RCC 7860 (cell line): ENCODE results near the gene MYOM1.
"Not testable (repeated sequence)": the region's sequence is repeated elsewhere in the genome, so short reads cannot be mapped to it uniquely, and the experiment has no call there.

Experiments
- DNase-seq: peaks from one replicate; pipeline ENCODE4 v3.0.0-alpha.2; 2015; ENCODE audit warnings: low spot score
- FAIRE-seq: peaks from 2 replicates; lab custom pipeline; 2012; peaks lifted over from hg19 to GRCh38; lab: Jason Lieb, UNC

MYOM1 gene

DNA sequence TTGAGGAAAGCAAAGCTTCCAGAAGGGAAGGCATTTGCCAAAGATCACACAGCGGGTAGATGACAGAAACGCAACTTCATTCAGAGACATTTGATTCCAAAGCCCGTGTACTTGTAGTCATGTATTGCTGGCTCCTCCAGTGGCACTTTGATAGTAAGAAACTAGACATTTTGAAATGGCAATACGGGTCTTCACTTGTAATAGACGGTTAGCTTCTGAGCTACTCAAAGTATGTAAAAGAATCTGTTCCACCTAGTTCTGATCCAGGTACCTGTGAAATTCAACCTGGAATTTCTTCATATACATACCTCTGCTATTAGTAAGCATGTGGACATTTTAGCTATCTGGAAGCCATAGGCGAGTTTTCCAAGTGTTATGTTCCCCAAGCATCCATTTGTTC, 1.7 kb upstream of the MYOM1 start:
- FAIRE-seq, result no peak
- no peak for DNase-seq

DNA sequence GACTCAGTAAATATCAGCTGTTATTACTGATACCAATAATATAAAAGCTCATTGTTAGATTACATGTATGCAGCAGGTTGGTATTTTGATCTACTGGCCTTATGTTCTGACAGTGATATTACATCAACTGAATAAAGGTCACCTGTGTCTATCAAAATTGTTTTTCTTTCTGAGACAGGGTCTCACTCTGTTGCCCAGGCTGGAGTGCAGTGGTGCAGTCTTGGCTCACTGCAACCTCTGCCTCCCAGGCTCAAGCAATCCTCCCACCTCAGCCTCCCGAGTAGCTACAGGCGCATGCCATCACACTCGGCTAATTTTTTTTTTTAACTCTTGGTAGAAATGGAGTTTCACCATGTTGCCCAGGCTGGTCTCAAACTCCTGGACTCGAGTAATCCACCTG, 1.1 kb upstream of the MYOM1 start:
- not testable (repeated sequence) for FAIRE-seq, DNase-seq

GRCh38 chr18:3219241-3219630, 532 bp downstream of the MYOM1 start:
- FAIRE-seq (no peak), DNase-seq (no peak)

- DNase-seq (no peak), FAIRE-seq (no peak)
These were observed 949 bp downstream of the MYOM1 start for GRCh38 chr18:3218819-3219218.

GRCh38 chr18:3217948-3218647, 1.7 kb downstream of the MYOM1 start:
- DNase-seq, result no peak
- no peak for FAIRE-seq

DNA sequence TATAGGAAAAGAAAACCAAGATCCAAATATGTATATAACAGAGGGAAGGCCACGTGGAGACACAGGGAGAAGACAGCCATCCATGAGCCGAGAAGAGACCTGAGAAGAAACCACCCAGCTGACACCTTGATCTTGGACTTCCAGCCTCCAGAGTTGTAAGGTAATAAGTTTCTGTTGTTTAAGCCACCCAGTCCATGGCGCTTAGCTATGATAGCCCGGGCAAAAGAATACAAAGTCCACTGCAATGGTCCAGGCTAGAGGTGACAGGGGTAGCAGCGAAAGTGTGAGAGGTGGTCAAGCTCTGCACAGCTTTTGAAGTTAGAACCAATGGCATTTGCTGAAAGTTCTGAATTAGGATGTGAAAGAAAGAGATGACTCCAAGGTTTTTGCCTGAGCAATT, 2.8 kb downstream of the MYOM1 start:
- FAIRE-seq (no peak), DNase-seq (no peak)

GRCh38 chr18:3214855-3215637, 4.7 kb downstream of the MYOM1 start:
- no peak for FAIRE-seq

GRCh38 chr18:3213300-3214059, 6.3 kb downstream of the MYOM1 start:
- DNase-seq (no peak), FAIRE-seq (no peak)

More at GRCh38 chr18:3214855-3215637, 4.7 kb downstream of the MYOM1 start:
- DNase-seq, result no peak

- FAIRE-seq, result no peak
- no peak for DNase-seq
These were observed 7.1 kb downstream of the MYOM1 start for GRCh38 chr18:3212657-3213056.

DNA sequence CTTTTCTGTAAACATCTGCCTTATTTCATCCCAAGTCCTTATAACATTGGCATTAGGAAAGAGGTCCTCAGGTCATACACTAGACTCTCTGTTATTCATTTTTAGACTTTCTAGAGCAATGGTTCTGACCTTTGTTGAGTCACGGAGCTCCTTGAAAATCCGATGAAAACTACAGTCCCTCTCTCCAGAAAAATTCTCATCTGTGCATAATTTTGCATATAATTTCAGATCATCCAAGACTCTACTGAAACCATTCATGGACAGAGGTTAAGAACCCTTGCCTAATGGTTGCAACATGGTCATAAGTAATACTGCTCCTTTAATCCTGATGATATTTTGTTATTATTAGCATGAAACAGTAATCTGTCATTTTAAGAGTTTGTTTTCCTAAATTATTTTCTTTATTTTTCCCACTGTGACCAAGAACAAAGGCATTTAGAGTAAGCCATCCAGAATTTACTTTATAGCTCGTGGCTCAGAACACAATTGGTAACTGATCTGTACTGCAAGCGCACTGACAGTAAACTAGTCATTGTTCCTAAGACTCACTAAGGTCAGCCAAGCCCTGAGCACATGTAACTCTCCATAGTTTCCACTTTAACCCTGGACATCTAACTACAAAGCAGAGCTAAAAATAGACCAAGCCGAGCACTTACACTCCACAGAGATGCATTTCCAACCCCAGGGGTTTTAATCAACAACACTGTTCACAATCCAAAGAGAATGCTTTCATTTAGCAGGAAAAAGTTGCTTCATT, 8.4 kb downstream of the MYOM1 start:
- no peak for FAIRE-seq
- no peak for DNase-seq

DNA sequence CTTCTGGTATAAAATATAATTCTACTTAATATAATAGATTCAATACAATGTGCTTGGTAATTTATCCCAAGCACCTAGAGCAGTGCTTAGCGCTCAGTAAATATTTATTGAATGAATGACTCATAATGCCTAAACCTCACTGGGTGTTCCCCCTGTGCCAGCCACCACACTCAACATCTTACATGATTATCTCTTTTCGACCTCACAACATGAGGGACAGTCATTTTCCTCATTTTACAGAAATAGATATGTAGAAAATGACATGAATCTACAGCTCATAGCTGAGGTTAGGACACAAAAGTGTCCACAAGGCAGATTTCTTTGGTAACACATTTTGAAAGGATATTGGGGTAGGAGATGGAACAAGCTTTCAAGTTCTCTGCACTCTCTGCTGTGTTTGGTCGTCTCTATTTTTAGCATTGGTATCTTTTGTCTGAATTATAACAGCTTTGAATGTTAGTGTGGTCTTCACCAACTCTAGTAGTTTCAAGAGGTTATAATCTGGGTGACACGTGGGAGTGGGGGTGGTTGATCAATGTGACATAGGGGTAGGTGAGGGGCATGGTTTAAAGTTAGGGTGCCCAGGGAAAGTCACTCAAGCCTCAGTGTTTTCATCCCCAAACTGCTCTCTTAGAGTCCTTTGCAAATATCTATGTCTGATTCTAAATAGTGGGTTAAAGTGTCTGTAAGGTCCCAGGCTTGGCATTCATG, 9.8 kb downstream of the MYOM1 start:
- DNase-seq, result no peak

DNA sequence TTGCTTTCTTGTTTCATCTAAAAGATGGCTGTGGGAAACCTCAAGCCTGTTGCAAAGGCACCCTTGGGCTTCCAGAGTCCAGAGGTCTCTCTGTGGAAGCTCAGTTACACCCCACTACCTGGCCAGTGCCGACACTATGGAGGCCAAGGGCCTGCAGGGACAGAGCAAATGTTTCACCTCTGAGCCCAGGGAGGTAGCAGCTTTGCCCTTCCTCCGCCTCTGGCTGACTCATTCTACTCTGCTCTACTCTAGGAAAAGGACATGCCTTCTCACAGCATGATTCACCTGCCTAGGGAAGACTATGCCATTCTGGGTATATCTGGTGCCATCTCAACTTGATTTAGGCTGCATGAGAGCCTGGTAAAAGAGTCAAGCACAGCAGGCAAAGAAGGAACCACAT, 12.2 kb downstream of the MYOM1 start:
- DNase-seq, result peak; percentile 32
- FAIRE-seq, result no peak

More for the DNA sequence above, 9.8 kb downstream of the MYOM1 start:
- no peak for FAIRE-seq

DNA sequence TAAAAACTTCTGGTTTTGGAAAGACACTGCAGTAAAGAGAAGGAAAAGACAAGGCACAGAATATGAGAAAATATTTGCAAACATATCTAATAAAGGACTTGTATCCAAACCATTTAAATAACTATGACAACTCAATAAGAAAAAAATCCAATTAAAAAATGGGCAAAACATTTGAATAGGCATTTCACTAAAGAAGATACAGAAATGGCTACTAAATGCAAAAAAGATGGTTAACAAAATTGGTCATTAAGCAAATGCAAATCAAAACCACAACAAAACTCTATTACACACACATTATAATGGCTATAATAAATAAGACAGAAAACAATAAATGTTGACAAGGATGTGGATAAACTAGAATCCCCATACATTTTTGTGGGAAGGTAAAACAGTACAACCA, 14.5 kb downstream of the MYOM1 start:
- FAIRE-seq (no peak), DNase-seq (no peak)

- no peak for DNase-seq
- FAIRE-seq, result no peak
These were observed 19.7 kb downstream of the MYOM1 start for GRCh38 chr18:3199942-3200645.

- not testable (repeated sequence) for DNase-seq, FAIRE-seq
These were observed 21.4 kb downstream of the MYOM1 start for GRCh38 chr18:3198260-3198860.

GRCh38 chr18:3194947-3195612, 24.7 kb downstream of the MYOM1 start:
- FAIRE-seq (no peak), DNase-seq (no peak)

DNA sequence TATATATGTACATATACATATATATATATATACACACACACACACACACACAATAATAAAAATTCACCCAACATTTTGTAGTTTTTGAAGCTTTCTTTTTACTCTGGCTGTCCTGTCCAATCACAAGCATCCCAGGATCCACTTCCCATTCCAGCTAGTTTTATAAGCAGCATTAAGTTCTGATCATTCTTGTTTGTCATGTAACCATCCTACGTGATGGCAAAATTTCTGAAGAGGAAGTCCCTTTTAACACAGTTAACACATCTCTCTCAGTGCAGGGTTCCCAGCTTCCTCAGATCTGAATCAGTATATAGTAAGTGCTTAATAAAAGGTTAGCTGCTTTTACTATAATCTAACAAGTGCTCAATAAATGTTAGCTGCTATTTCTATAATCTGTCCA, 26.4 kb downstream of the MYOM1 start:
- DNase-seq (no peak), FAIRE-seq (no peak)

DNA sequence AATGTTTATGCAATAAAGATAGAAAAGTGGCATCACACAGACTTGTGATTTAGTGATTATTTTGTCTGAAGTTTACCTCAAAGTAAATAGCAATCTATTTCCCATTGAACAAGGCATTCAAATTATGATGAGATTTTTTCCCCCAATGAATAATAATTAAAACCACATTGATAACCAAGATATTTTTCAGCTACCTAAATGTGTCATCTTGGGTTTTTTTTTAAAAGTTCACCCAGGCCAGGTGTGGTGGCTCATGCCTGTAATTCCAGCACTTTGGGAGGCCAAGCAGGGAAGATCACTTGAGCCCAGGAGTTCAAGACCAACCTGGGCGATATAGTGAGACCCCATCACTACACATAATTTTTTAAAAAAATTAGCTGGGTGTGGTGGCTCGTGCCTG, 27.0 kb downstream of the MYOM1 start:
- no peak for DNase-seq
- no peak for FAIRE-seq

DNA sequence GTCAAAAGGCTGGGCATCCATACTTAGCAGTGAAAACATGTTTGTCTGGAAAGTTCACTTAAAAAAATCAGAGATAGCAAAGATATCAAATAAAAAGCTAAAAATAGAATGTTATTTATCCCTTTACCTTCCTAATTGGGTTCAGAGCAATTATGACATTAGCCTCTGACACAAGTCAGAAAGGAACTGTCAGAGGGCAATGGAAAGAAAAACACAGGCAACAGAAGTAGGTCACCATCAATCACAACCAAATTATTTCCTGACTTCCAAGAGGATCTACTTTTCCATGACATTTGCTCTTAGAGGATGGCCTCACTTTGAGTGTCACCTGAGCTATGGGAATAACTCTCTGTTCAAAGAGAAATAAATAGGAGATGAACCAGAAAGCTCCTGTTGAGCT, 27.5 kb downstream of the MYOM1 start:
- DNase-seq, result no peak
- no peak for FAIRE-seq
